Measurements from ENCODE around the gene HYLS1.
"Not testable (repeated sequence)": the region's sequence is repeated elsewhere in the genome, so short reads cannot be mapped to it uniquely, and the experiment has no call there.

Gene HYLS1

GRCh38 chr11:125903711-125904659 is 16.5 kb downstream of the HYLS1 start, which contains the start of gene DDX25:
DDX25 (plus strand) TSS chr11:125904508; CDS start chr11:125904518, 10 bp downstream.
- DNase-seq: no peak

GRCh38 chr11:125904678-125905077 is 17.2 kb downstream of the HYLS1 start:
- no peak for DNase-seq

GRCh38 chr11:125910226-125910849 is 22.9 kb downstream of the HYLS1 start:
- DNase-seq: no peak

- not testable (repeated sequence) for DNase-seq
Measured at GRCh38 chr11:125914601-125915000, 27.1 kb downstream of the HYLS1 start.

GRCh38 chr11:125916683-125917347 is 29.3 kb downstream of the HYLS1 start:
- no peak for DNase-seq

- no peak for DNase-seq
Measured at GRCh38 chr11:125918140-125918840, 30.8 kb downstream of the HYLS1 start.

- no peak for DNase-seq
Measured at GRCh38 chr11:125921042-125921441, 33.6 kb downstream of the HYLS1 start.

- no peak for DNase-seq
Measured at GRCh38 chr11:125922156-125922555, 34.7 kb downstream of the HYLS1 start.

- DNase-seq: peak; percentile 76
Measured at GRCh38 chr11:125923012-125923579, 35.6 kb downstream of the HYLS1 start.

- DNase-seq: no peak
Measured at GRCh38 chr11:125923633-125924032, 36.2 kb downstream of the HYLS1 start.

- no peak for DNase-seq
Measured at GRCh38 chr11:125924384-125925007, 37.0 kb downstream of the HYLS1 start.

GRCh38 chr11:125925247-125925740 is 37.8 kb downstream of the HYLS1 start:
- no peak for DNase-seq

- no peak for DNase-seq
Measured at GRCh38 chr11:125925804-125926203, 38.3 kb downstream of the HYLS1 start.

- DNase-seq: no peak
Measured at GRCh38 chr11:125926682-125927081, 39.2 kb downstream of the HYLS1 start.

GRCh38 chr11:125929445-125930075 is 42.1 kb downstream of the HYLS1 start:
- DNase-seq: no peak

GRCh38 chr11:125930076-125930450 is 42.6 kb downstream of the HYLS1 start:
- no peak for DNase-seq

- no peak for DNase-seq
Measured at GRCh38 chr11:125931116-125931515, 43.6 kb downstream of the HYLS1 start.

- no peak for DNase-seq
Measured at GRCh38 chr11:125931668-125932067, 44.2 kb downstream of the HYLS1 start.

GRCh38 chr11:125932301-125932700 is 44.8 kb downstream of the HYLS1 start:
- no peak for DNase-seq

GRCh38 chr11:125933030-125933813 is 45.8 kb downstream of the HYLS1 start:
- no peak for DNase-seq

Measured in right forelimb (tissue), 1 donor.